Spleen (tissue), 7 donors: ENCODE data around the gene GRM8.

Source experiments
- POLR2A ChIP-seq, 3 donors: fragments of 450-650 bp; IDR thresholded peaks; one replicate each; pipeline ENCODE4 v1.5.1; 2017; ENCODE audit warnings: antibody characterized with exemption in 3 of 3, mild to moderate bottlenecking in 1 of 3
- POLR2AphosphoS5 ChIP-seq, 3 donors: sonication (generic); formaldehyde crosslinking; IDR thresholded peaks; one replicate each; pipeline ENCODE4 v1.5.1; 2017; ENCODE audit warnings: antibody characterized with exemption in 3 of 3
- TF ChIP-seq, protein P1 (sequence below), 11 experiments: fragments of 200-600 bp in 7 of 11; fragments of 450-650 bp in 4 of 11; sonication (generic) in 4 of 11; IDR thresholded peaks in 8 of 11; conservative IDR thresholded peaks in 3 of 11; 1 replicate in 7 of 11; 2 replicates in 4 of 11; pipeline versions ENCODE4 v1.4.0 to v1.8.0; 2016 to 2021; ENCODE audit warnings: antibody characterized with exemption in 11 of 11, inconsistent platforms in 4 of 11, mild to moderate bottlenecking in 1 of 11
- donor health status: DM: no; HTN: no; CAD: no; lungs with moderate emphysema.
- donor health status: DM: no; HTN: no; CAD: no.
- donor health status: DM: no; HTN: no; CAD: no.

DNA sequence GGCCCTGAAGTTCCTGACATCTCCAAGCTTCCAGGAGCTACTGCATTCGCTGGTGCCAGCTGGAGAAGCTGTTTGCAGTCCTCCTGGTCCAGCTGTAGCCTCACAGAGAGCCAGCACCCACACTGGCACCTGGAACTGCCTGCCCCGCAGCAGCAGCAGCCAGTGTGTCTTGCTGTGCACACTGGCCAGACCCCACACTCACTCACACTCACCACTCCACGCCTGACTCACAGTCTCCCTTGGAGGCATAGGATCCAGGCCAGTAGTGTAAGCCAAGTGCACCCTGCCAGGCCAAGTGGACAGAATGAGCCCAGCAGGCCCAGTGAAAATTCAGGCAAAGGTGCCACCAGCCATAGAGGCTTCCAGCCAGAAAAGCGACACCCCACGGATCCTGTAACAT is 566.3 kb downstream of the GRM8 start:
- no peak for TF ChIP-seq POLR2AphosphoS5 (IDR thresholded peaks at IDR 0.05)
- no peak for TF ChIP-seq POLR2A (IDR thresholded peaks at IDR 0.05)
- TF ChIP-seq, protein P1, sequence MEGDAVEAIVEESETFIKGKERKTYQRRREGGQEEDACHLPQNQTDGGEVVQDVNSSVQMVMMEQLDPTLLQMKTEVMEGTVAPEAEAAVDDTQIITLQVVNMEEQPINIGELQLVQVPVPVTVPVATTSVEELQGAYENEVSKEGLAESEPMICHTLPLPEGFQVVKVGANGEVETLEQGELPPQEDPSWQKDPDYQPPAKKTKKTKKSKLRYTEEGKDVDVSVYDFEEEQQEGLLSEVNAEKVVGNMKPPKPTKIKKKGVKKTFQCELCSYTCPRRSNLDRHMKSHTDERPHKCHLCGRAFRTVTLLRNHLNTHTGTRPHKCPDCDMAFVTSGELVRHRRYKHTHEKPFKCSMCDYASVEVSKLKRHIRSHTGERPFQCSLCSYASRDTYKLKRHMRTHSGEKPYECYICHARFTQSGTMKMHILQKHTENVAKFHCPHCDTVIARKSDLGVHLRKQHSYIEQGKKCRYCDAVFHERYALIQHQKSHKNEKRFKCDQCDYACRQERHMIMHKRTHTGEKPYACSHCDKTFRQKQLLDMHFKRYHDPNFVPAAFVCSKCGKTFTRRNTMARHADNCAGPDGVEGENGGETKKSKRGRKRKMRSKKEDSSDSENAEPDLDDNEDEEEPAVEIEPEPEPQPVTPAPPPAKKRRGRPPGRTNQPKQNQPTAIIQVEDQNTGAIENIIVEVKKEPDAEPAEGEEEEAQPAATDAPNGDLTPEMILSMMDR (IDR thresholded peaks at IDR 0.05 in 8 of 11, conservative IDR thresholded peaks at IDR 0.05 in 3 of 11) = no peak
